ENCODE results near the gene SMIM31.

DNA sequence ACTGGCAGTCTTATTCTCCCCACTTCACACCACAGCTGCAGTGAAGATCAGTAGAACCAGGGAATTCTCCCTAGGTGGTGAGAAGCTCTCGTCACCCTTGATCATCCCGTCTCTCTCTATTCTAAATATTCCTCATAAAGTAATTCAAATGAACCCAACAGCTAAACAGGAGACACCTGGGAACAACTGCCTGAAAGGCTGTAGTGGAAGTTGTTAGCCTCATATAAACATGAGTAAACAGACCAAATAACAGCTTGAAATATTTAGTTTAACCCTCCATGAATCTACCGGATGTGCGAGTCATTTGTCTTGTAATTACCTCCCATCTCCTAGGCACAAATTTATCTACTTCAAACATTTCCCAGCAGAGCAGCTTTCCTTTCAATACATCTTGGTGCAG is 92.6 kb downstream of the SMIM31 start:
- TF ChIP-seq EZH2phosphoT487 (IDR thresholded peaks at IDR 0.05; ENCODE audit: borderline replicate concordance) = no peak
- TF ChIP-seq, protein P1, sequence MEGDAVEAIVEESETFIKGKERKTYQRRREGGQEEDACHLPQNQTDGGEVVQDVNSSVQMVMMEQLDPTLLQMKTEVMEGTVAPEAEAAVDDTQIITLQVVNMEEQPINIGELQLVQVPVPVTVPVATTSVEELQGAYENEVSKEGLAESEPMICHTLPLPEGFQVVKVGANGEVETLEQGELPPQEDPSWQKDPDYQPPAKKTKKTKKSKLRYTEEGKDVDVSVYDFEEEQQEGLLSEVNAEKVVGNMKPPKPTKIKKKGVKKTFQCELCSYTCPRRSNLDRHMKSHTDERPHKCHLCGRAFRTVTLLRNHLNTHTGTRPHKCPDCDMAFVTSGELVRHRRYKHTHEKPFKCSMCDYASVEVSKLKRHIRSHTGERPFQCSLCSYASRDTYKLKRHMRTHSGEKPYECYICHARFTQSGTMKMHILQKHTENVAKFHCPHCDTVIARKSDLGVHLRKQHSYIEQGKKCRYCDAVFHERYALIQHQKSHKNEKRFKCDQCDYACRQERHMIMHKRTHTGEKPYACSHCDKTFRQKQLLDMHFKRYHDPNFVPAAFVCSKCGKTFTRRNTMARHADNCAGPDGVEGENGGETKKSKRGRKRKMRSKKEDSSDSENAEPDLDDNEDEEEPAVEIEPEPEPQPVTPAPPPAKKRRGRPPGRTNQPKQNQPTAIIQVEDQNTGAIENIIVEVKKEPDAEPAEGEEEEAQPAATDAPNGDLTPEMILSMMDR (conservative IDR thresholded peaks at IDR 0.05; ENCODE audit: low read length) = no peak
